Ishikawa (cell line): Measurements from ENCODE around the gene MRPL18.

Source experiments
- CEBPB ChIP-seq: IDR thresholded peaks from 2 replicates; pipeline ENCODE4 v1.6.1; 2012
- CREB1 ChIP-seq: IDR thresholded peaks from 2 replicates; pipeline ENCODE4 v1.6.1; 2012; ENCODE audit warnings: low read depth
- EGR1 ChIP-seq: IDR thresholded peaks from 2 replicates; pipeline ENCODE4 v1.6.1; 2012
- EP300 ChIP-seq: IDR thresholded peaks from 2 replicates; pipeline ENCODE4 v1.6.1; 2012; ENCODE audit warnings: borderline replicate concordance
- FOXM1 ChIP-seq: IDR thresholded peaks from 2 replicates; pipeline ENCODE4 v1.6.1; 2012; ENCODE audit warnings: low read depth, borderline replicate concordance
- MAX ChIP-seq: IDR thresholded peaks from 2 replicates; pipeline ENCODE4 v1.6.1; 2012
- NFIC ChIP-seq: IDR thresholded peaks from 2 replicates; pipeline ENCODE4 v1.6.1; 2012
- RAD21 ChIP-seq: IDR thresholded peaks from 2 replicates; pipeline ENCODE4 v1.6.1; 2012; ENCODE audit warnings: low read depth
- REST ChIP-seq: IDR thresholded peaks from 2 replicates; pipeline ENCODE4 v1.6.1; 2012; ENCODE audit warnings: low read depth, mild to moderate bottlenecking
- TAF1 ChIP-seq: IDR thresholded peaks from 2 replicates; pipeline ENCODE4 v1.6.1; 2012; ENCODE audit warnings: low read depth, mild to moderate bottlenecking
- TCF12 ChIP-seq: IDR thresholded peaks from 2 replicates; pipeline ENCODE4 v1.6.1; 2012; ENCODE audit warnings: low read depth
- TEAD4 ChIP-seq: IDR thresholded peaks from 2 replicates; pipeline ENCODE4 v1.6.1; 2012
- YY1 ChIP-seq: IDR thresholded peaks from 2 replicates; pipeline ENCODE4 v1.6.1; 2012; ENCODE audit warnings: low read depth

- TF ChIP-seq MAX = no peak
- no peak for TF ChIP-seq CREB1
- TF ChIP-seq FOXM1 = no peak
- peak; percentile 28; the same call in 1 of the 2 replicates for TF ChIP-seq RAD21
- TF ChIP-seq REST = no peak
- TF ChIP-seq EP300 = no peak
- no peak for TF ChIP-seq YY1
- TF ChIP-seq CEBPB = no peak
- TF ChIP-seq TAF1 = no peak
- TF ChIP-seq EGR1 = no peak
- no peak for TF ChIP-seq TCF12
- no peak for TF ChIP-seq TEAD4
- TF ChIP-seq NFIC = no peak
These were observed 51.8 kb downstream of the MRPL18 start for GRCh38 chr6:159842035-159842434.
